Prostate gland (tissue), 2 donors: ENCODE data around the gene NRXN2.

Experiments used
- CTCF ChIP-seq, 4 experiments: fragments of 200-600 bp in 2 of 4; fragments of 450-650 bp in 2 of 4; sonication (generic) in 2 of 4; IDR thresholded peaks; 1 replicate in 3 of 4; 2 replicates in 1 of 4; pipeline ENCODE4 v1.5.1; 2016 to 2019; ENCODE audit warnings: antibody characterized with exemption in 4 of 4, mild to moderate bottlenecking in 2 of 4, moderate library complexity in 2 of 4
- POLR2A ChIP-seq: fragments of 450-650 bp; IDR thresholded peaks from one replicate; pipeline ENCODE4 v1.6.1; 2016; ENCODE audit warnings: antibody characterized with exemption, mild to moderate bottlenecking

GRCh38 chr11:64580412-64580811 lies 142.6 kb downstream of the NRXN2 start:
- TF ChIP-seq CTCF (IDR thresholded peaks at IDR 0.05) = no peak
- TF ChIP-seq POLR2A = no peak
